A673 (cell line): ENCODE data around the gene PCGF2. TPM values are rescaled to one million over a fixed set of nuclear protein-coding genes. Genes with fewer than 3 reads are reported as not detected.

Experiments used
- BruUV-seq: library from RNA; stranded (reverse); fragments of 400-500 nt; replicated peaks from 2 replicates; lab custom pipeline; 2021; lab: Mats Ljungman, UMichigan
- CTCF ChIA-PET: fragments of 300-600 bp; sonication (Branson Sonifier 250); formaldehyde crosslinking; loops from one replicate; lab custom pipeline; 2022; ENCODE audit warnings: antibody characterized with exemption; lab: Charles Lee
- POLR2A ChIA-PET: fragments of 300-600 bp; sonication (Branson Sonifier 250); formaldehyde crosslinking; loops from one replicate; lab custom pipeline; 2022; ENCODE audit warnings: antibody characterized with exemption; ENCODE audit not compliant: low non-redundant PET; lab: Charles Lee
- DNase-seq: peaks from one replicate; pipeline ENCODE4 v3.0.0-alpha.2; 2015; ENCODE audit warnings: low spot score
- H3K27ac ChIP-seq: fragments of 200-600 bp; sonication (generic); 2 replicates; pipeline ENCODE4 v1.5.1; 2016; ENCODE audit warnings: mixed run types, low read depth, mild to moderate bottlenecking, mixed read lengths, antibody characterized with exemption, low read length; ENCODE audit not compliant: poor library complexity, severe bottlenecking
- H3K27me3 ChIP-seq: fragments of 200-600 bp; sonication (generic); replicated peaks from 2 replicates; pipeline ENCODE4 v1.6.1; 2017; ENCODE audit warnings: mixed run types, low read depth, mild to moderate bottlenecking, mixed read lengths, antibody characterized with exemption, low read length; ENCODE audit not compliant: insufficient read depth, poor library complexity
- H3K36me3 ChIP-seq: fragments of 200-600 bp; sonication (generic); 2 replicates; pipeline ENCODE4 v1.6.1; 2016; ENCODE audit warnings: mixed run types, mild to moderate bottlenecking, mixed read lengths, antibody characterized with exemption, low read length; ENCODE audit not compliant: insufficient read depth, poor library complexity, severe bottlenecking
- H3K4me1 ChIP-seq: fragments of 200-600 bp; sonication (generic); 2 replicates; pipeline ENCODE4 v1.6.1; 2017; ENCODE audit warnings: mixed run types, mild to moderate bottlenecking, mixed read lengths, antibody characterized with exemption, low read length; ENCODE audit not compliant: insufficient read depth, poor library complexity, severe bottlenecking
- H3K4me3 ChIP-seq: fragments of 200-600 bp; sonication (generic); 2 replicates; pipeline ENCODE4 v1.5.1; 2016; ENCODE audit warnings: low read depth, mixed run types, mild to moderate bottlenecking, mixed read lengths, low read length; ENCODE audit not compliant: poor library complexity, severe bottlenecking
- H3K9me3 ChIP-seq: fragments of 200-600 bp; sonication (generic); 2 replicates; pipeline ENCODE4 v1.6.1; 2016; ENCODE audit warnings: mixed run types, low read depth, mild to moderate bottlenecking, mixed read lengths, antibody characterized with exemption, low read length; ENCODE audit not compliant: poor library complexity, severe bottlenecking
- CTCF ChIP-seq: fragments of 300-800, 200-600 bp; sonication (generic); conservative IDR thresholded peaks from 2 replicates; pipeline ENCODE4 v1.5.1; 2017; ENCODE audit warnings: low read depth, mild to moderate bottlenecking, antibody characterized with exemption, low read length, moderate library complexity, mixed read lengths
- EZH2 ChIP-seq: fragments of 200-600 bp; sonication (generic); IDR thresholded peaks from 2 replicates; pipeline ENCODE4 v1.6.1; 2017; ENCODE audit warnings: borderline replicate concordance, low read depth, mild to moderate bottlenecking, mixed read lengths, antibody characterized with exemption, low read length; ENCODE audit not compliant: poor library complexity, severe bottlenecking
- intact Hi-C: fragments of 100-400 bp; cut with micrococcal nuclease; formaldehyde crosslinking; loops from one replicate; pipeline ENCODE4 v1.10.0; 2022; ENCODE audit not compliant: unreplicated experiment
- total RNA-seq: library from RNA; stranded (reverse); gene quantifications from 2 replicates; pipeline ENCODE4 v1.2.3, GENCODE V29; 2021

Gene PCGF2
- total RNA-seq, 1 experiment from 2014 or later: 34.4 TPM

GRCh38 chr17:38717139-38717745 lies 30.9 kb downstream of the PCGF2 start:
- TF ChIP-seq EZH2 (no peak), CTCF (no peak)
- Histone ChIP-seq H3K27ac (no peak overlapping the region), H3K9me3 (no peaks in the 10 kb centered on the region), H3K27me3 (no peaks in the 10 kb centered on the region), H3K36me3 (peaks cover 12% of the 10 kb centered on the region), H3K4me3 (no peak overlapping the region), H3K4me1 (no peaks in the 10 kb centered on the region)
- ChIA-PET CTCF (no interaction called here), POLR2A (no interaction called here)
- intact Hi-C loops: no loop called here
- BruUV-seq: no TSS peak
- DNase-seq: no peak

- H3K4me1 ChIP-seq: no peaks in the 10 kb centered on the region
- BruUV-seq: no TSS peak
- CTCF ChIA-PET: no interaction called here
Observed at GRCh38 chr17:38716368-38717005, 31.6 kb downstream of the PCGF2 start.

GRCh38 chr17:38715216-38715943 lies 32.8 kb downstream of the PCGF2 start:
- peaks cover 12% of the 10 kb centered on the region for H3K36me3 ChIP-seq
- intact Hi-C loops: no loop called here
- H3K9me3 ChIP-seq: no peaks in the 10 kb centered on the region
- H3K27me3 ChIP-seq: no peaks in the 10 kb centered on the region
- DNase-seq: no peak
- no peak overlapping the region for H3K4me3 ChIP-seq
- ChIA-PET POLR2A (interaction anchor here (0.9 kb wide), 1 partner anchor 30 kb away, joined by 3 read pairs; no protein-coding TSS in a partner anchor), CTCF (no interaction called here)
- no peaks in the 10 kb centered on the region for H3K4me1 ChIP-seq
- no TSS peak for BruUV-seq
- no peak for TF ChIP-seq CTCF
- no peak for TF ChIP-seq EZH2
- H3K27ac ChIP-seq: no peak overlapping the region

More at GRCh38 chr17:38716368-38717005, 31.6 kb downstream of the PCGF2 start:
- no peak overlapping the region for H3K27ac ChIP-seq
- POLR2A ChIA-PET: no interaction called here
- H3K36me3 ChIP-seq: peaks cover 12% of the 10 kb centered on the region
- no peaks in the 10 kb centered on the region for H3K9me3 ChIP-seq
- TF ChIP-seq EZH2 (no peak), CTCF (no peak)
- DNase-seq: no peak
- no peak overlapping the region for H3K4me3 ChIP-seq
- no peaks in the 10 kb centered on the region for H3K27me3 ChIP-seq
- intact Hi-C loops: no loop called here
